ENCODE results near the gene C19orf12.

Gene C19orf12

DNA sequence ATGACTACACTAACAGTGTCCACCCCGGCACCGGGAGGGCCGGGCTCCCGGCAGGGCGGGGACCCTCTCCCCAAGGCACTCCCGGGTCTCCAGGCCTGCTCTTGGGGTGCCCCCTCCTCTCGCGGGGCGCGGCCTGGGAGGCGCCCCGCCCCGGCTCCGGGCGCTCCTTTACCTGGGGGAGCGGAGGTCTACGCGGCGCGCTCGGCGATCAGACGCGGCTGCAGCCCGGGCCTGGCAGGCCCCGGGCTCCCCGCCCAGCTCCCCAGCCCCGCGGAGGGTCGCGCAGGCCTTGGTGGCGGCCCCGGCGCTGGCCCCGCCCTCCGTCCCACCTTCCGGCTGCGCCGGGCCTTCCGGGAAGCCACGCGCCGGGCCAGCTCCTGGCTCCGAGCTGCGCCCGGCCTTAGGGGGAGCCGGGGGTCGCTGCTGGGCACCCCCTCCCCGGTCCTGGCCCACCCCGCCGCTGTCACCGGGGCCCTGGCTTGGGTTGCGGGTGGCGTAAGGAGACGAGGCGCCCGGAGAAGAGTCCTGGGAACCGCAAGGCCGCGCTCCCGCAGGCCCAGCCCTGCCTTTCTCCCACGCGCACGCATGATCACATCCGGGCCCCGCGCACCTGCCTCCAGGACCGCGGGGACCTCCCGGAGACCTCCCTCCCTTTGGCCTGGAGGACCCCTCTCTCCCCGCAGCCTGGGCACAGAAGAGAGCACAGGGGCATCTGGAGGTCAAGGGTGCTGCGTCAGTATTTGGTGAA, at the start of gene C19orf12:
Gene C19orf12, minus strand, starts transcription at position 309 of the 748 bp plus-strand sequence. CDS start 6,848 bp downstream, outside the sequence.
- peak; percentile 91 for DNase-seq (ENCODE audit: low spot score)

DNA sequence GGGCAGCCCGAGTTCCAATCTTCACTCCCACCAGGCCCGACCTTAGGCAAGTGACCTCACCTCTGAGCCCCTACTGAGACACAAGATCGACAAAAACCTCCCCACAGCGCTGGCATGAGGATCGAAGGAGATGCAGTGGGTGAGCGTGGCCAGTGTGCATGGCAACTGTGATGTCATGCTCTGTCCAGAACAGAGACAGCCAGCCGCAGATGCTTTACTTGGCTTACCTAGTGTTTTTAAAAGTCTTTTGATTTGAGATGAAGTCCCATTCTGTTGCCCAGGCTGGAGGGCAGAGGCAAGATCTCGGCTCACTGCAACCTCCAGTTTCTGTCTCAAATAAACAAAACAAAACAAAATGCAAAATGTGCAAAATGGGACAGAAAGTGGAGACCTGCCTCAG, 49.3 kb upstream of the C19orf12 start:
- DNase-seq (ENCODE audit: low spot score) = peak; percentile 18

DNA sequence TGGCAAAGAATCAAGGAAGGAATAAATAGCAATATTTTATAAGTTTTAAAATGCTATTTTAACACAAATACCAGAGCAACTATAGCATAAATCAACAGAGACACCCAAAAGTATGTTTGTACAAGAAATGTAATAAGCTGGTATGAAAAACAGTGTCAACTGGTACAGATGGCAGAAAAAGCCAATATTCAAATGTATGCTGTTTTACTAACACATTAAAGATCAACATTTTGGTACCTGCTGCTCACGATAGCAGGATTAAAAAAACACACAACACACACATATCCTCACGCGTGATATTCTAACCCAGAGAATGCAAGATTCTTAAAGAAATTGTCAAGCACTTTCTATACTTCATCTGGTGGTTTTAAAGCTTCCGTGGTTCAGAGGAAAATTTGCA, 48.1 kb upstream of the C19orf12 start:
- DNase-seq (ENCODE audit: low spot score) = no peak

DNA sequence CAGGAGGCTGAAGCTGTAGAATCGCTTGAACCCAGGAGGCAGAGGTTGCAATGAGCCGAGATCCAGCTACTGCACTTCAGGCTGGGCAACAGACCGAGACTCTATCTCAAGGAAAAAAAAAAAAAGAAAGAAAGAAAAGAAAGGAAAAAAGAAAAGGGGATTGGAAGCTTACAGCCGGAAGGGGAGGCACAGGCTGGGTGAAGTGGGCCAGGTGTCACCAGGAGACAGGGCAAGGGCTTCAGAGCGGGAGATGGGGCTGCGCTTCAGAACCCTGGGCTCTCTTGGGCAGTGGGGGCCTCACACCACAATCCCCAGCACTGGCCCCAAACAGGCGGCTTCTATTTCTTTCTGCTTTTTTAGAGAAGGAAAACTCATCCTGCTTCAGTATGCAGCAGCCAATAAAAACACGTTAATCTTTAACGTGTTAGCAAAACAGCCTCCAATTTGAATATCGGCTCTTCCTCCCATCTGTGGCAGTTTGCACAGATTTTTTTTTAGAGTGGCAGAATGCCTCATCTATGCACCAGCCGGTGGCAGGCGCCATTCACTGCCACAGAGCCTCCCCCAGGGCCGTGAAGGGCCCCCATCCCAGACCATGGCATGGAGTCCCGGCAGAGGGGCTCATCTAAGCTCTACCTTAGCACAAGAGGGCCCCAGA, 46.6 kb upstream of the C19orf12 start:
- peak; percentile 24 for DNase-seq (ENCODE audit: low spot score)

DNA sequence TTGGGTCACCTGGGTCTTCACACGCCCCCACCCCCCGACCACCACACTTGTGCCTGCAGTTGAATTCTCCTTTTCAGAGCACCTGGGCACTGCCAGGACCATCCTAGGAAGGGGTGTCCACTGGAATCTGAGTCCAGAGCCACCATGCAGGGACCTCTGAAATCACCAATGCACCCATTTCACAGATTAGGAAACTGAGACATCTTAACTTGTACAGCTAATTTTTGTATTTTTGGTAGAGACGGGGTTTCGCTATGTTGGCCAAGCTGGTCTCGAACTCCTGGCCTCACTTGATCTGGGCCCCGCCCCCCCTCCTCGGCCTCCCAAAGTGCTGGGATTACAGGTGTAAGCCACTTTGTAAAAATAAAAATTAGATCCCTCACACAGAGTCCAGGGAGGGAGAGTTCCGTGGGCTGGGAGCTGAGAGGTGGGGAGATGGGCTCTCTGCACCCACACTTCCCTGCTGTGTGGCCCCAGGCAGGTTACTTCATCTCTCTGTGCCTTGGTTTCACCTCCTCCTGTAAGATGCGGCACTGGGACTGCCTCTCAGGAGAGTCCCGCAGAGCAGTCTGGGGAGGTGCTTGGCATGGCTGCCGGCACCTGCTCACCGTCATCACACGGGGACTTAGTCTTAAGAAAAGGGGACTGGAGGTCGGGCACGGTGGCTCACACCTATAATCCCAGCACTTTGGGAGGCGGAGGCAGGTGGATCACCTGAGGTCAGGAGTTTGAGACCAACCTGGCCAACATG, 45.9 kb upstream of the C19orf12 start:
- DNase-seq (ENCODE audit: low spot score) = peak; percentile 15

DNA sequence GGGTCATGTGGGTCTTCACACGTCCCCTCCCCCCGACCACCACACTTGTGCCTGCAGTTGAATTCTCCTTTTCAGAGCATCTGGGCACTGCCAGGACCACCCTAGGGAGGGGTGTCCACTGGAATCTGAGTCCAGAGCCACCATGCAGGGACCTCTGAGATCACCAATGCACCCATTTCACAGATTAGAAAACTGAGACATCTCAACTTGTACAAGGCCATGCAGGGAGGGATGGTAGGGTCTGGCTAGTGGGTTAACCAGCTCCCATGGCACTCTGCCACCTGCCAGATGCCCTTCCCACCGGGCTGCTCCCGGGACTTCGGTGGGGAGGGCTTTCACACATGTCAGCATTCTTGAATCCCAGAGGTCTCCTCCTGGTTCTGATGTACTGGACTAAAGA, 44.3 kb upstream of the C19orf12 start:
- DNase-seq (ENCODE audit: low spot score) = peak; percentile 12

DNA sequence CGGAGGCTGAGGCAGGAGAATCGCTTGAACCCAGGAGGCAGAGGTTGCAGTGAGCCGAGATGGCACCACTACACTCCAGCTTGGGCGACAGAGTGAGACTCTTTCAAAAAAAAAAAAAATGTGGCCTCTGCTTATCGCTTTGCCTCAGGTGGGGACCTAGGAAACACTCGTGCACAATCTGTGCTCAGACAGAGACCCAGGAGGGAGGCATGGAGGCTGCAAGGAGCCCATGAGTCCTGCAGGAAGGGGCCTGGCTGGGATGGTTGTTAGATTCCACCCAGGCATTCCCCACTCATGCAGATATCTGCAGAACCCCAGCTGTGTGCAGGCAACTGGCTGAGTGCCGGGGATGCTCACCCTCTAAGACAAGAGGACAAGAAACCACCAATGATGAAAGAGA, 43.8 kb upstream of the C19orf12 start:
- no peak for DNase-seq (ENCODE audit: low spot score)

DNA sequence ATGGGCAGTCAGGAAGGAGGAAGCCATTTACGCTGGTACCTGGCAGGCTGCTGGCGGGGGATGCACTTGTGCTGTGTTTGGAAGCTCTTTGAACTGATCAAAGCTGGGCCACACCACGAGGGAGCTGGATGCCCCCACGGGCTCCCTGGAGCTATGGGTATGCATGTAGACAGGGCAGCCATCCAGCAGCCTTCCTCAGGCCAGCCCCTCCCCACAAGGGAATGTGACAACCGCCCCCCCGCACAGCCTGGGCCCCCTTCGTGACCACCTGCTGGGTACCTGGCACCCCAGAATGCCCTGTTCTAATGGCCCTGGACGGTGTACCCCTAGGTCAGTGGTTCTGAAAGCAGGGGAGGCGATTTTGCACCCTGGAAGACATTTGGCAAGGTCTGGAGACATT, 42.5 kb upstream of the C19orf12 start:
- DNase-seq (ENCODE audit: low spot score) = no peak

DNA sequence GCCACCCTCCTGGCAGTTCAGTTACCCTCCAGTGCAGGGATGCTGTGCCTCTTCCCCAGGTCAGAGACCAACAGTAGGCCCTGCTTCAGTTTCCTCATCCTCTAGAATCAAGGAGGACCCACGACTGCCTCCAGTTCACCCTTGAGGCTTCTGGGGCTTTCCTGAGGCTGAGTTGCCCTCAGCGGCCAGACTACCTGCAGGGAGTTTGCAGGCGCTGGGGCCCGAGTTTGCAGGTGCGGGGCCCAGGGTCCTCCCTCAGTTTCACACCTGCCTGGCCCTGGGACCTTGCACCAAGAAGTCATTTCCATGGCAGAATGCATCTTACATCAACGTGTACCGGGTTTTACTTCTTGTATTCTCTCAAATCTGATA, 38.9 kb upstream of the C19orf12 start:
- no peak for DNase-seq (ENCODE audit: low spot score)

DNA sequence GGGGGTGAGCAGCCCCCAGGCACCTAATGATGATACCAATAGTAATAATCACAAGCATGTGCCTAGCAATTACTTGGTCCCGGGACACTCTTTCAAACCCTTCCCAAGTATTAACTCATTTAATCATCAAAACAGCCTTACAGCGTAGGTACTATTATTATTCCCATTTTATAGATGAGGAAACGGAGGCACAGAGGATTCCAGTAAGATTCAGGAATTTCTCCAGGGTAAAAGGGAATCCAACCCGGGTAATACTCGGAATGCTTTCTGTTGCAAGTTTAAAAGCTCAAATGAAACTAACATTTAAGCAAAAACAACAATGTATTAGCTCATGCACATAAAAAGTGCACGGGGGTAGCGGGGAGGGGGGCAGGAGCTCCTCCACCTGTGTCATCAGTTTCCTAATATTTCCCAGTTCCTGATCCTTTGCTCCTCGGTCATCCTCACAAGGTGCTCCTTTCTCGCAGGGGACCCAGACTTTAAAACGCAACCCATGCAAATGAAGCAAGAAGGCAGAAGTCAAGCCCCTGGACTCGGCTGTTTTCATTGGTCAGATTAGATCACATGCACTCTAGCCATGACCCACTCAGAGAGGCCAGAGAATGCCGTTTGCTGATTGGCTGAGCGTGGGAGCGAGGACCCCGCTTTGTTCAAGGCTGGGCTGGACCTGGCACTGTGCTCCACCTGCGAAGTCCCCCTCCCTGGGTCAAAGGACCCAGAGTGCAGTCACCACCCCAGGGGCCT, 38.3 kb upstream of the C19orf12 start:
- no peak for DNase-seq (ENCODE audit: low spot score)

DNA sequence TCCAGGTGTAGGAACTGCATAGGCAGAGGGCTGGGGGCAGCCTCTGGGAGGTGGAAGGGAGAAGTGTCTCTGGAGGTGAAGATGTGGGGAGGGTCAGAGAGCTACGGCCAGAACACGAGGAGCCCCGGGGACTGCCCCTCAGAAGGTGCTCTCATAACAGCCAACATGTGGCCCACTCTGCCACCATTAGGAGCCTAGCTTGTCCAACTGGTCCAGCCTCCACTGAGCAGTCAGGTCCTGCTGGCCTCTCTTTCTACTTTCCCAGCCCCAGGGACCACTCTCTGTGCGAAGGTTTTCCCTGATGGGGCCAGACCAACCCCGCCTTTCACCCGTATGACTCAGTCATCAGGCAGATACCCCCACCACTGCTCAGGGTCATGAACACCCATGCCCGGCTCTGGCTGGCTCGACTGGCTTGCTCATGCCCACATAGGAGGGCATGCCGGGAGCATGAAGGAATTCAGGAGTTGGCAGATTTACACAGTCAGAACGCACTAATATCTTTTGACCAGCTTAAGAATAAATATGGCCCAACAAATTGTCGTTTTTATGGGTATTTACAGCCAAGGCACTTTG, 37.5 kb upstream of the C19orf12 start:
- DNase-seq (ENCODE audit: low spot score) = no peak

DNA sequence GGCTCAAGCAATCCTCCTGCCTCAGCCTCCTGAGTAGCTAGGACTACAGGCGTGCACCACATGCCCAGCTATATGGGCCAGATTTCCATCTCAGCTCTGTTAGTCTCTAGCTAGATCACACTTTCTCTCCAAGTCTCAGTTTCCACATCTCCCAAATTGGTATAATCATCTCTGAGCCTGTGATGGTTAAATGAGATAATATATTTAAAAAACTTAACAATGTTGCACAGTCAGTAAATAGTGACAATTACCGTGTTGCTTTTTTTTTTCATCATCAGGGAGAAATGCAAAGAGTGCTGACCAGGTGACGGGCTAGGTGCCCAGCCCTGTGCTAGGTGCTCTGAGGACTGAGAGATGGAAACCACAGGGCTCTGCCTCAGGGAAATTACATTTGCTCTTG, 36.9 kb upstream of the C19orf12 start:
- no peak for DNase-seq (ENCODE audit: low spot score)

DNA sequence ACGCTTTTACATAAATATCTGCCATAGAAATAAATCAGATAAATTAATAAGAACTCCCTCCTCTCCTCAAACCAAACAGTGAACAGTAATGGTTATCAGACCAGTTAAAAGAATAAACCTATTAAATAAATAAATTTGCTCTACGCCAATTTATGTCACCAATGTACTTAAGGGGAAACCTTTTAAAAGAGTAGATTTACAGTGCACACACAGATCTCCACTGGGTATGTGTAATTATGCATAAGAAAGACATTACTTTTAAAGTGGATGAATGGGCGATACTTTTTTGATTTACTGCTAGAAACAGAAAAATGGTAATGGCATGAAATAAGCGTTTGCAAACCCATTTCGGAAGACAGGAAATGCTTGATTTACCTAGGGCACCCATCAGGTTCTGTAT, 34.9 kb upstream of the C19orf12 start:
- DNase-seq (ENCODE audit: low spot score) = no peak

DNA sequence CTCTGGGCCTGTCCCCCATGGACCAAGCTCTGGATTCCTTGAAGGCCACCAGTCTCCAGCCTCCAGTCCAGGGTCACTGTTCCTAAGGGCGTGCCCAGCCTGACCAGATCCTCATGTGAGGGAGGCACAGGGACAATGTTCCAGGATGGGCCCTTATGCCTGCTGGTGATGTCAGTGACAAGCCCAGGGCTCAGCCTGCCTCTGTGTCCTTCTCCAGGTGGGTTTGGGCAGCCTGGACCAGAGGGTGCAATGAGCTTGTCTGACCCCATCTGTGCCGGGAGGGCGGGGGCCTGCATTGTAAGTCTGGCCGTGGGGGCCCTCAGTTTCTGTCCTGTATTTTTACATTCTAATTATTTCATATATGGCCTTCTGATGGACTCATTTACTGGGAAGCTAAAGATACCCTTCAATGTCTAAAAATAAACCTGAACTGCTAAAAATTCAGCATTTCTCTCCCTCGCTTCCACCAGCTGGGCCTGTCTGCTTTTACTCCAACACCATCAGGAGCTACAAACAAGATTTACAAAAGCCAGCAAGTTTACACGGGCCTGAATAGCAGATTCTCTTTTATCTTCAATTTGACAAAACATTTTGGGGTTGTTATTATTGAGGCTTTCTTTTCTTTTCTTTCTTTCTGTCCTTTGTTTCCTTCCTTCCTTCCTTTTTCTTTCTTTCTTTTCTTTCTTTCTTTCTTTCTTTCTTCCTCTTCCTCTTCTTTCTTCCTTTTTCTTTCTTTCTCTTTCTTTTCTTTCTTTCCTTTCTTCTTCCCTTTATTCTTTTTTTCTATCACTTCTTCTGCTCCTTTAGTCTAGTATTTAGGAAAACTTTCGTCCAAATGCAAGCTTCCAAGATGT, 34.2 kb upstream of the C19orf12 start:
- DNase-seq (ENCODE audit: low spot score) = no peak

DNA sequence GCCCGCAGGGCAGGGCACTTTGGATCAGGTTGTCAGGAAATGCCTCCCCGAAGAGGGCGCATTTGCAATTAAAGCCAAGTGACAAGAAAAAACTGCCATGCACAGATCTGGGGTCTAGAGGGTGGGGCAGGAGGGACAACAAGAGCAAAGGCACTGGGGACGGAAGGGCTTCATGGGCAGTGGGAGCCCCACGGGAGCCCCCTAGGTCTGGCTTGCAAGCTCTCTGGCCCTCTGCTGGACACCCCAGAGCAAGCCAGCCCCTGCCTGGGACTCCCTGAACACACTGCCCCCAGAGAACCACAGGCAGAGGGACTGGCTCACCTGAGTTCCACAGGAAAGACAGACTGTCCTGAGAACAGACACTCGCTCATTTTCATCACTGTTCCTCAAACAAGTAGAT, 30.2 kb upstream of the C19orf12 start:
- DNase-seq (ENCODE audit: low spot score) = no peak

DNA sequence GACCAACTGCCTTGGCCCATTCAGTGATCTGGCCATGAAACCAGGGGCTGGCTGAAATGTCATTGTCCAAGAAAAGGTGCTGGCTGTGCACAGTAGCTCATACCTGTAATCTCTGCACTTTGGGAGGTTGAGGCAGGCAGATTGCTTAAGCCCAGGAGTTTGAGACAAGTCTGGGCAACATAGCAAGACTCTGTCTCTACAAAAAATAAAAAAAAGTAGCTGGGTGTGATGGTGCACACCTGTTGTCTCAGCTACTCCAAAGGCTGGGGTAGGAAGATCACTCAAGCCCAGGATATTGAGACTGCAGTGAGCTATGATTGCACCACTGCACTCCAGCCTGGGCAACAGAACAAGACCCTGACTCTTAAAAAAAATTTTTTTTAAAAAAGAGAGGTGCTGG, 28.6 kb upstream of the C19orf12 start:
- DNase-seq (ENCODE audit: low spot score) = no peak

DNA sequence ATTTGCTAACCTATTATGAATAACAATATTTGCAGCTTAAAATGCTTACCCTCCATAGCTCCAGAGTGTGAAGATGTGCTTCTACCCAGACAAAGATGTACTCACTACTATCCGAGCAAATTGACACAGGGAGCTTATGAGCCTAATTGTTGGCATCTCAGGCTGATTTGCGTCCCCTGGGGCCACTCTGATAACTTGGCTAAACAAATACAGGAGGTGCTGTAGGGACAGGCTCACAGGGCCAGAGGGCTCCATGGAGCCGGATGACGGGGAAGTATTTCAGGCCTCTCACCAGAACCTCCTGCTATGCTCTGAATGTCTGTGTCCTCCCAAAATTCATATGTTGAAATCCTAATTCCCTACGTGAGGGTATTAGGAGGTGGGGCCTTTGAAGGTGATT, 26.7 kb upstream of the C19orf12 start:
- DNase-seq (ENCODE audit: low spot score) = peak; percentile 66

DNA sequence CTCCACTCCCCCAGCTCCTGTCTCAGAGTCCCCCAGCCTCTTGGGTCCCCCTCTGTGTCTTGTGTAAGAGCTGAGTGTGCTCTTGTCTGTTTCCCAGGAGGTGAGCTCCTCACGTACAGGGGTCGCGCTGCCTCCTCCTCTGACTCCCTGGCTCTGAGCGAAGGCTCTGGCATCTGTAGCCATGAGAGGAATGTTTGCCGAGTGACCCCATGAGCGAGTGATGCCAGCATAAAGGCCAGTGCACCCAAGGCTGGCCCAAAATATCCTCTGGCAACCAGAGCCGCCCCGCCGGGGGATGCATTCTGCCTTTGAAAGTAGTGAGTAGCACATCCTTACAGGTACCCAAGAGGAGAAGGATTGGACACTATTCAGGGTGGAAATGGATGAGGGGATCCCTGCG, 26.2 kb upstream of the C19orf12 start:
- DNase-seq (ENCODE audit: low spot score) = no peak

DNA sequence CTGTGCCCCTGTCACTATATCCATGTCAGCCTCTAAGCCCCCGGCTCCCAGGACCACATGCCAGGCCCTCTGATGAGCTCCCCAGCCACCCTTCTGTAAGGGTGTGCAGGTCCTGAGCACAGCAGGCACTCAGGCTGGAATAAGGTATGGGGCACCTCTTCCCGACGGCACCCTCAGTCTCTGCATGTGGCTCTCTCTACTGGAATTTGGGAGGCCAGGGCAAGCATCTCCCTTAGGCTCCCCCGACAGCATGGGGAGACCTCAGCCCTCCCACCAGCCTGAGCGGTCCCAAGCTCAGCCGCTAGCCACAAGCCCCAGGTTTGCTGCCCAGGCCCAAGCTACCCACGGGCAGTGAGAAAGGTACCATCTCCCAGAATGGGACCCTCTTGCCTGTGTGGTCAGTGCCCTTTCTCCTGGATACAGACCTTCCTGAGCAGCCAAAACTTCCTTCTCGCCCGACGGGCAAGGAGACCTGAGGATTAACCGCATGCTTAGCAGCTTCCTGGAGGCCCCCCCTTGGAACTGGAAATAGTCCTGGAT, 22.5 kb upstream of the C19orf12 start:
- no peak for DNase-seq (ENCODE audit: low spot score)

DNA sequence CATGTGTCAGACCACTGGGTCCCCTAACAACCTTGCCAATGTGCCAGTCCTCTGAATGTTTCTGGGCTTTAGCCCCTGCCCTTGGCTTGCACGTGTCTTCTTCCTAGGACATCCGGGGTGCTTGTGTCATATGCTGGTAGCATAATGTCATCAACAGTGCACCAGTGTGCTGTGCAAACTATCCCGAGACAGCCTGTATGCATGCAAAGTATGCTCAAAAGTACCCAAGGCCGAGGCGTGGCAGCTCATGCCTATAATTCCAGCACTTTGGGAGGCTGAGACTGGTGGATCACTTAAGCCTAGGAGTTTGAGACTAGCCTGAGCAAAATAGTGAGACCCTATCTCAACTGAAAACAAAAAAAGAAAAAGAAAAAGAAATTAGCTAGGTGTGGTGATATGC, 20.8 kb upstream of the C19orf12 start:
- DNase-seq (ENCODE audit: low spot score) = no peak

DNA sequence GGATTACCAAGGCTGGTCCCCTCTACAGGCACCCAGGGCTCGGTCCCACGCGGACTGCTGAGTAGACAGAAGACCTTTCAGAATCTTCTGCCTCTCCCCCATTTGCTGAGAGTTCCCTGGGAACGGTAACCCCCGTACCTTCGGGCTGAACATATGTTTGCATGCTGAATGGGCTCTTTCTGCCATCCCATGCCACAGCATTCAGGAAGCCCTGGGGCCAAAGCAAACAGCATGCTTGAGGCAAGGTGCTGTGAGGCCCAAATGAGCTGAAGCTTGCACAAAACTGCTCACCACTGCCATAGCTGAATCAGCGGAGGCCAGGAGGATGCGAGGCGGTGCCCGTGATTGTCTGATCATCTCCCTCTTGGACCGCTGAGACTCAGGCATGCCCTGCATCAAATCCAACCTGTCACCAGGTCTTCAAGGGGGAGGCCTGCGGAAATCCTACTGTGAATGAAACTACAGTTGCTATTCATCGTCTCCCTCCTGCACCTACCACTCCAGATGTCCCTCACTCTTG, 16.3 kb upstream of the C19orf12 start:
- DNase-seq (ENCODE audit: low spot score) = no peak

All from D341Med (cell line).